HK-2 (cell line): Measurements from ENCODE around the gene ZNF536.
"Not testable (repeated sequence)": the region's sequence is repeated elsewhere in the genome, so short reads cannot be mapped to it uniquely, and the experiment has no call there.

Experiments used
- DNase-seq: peaks from one replicate; pipeline ENCODE4 v3.0.0-alpha.2; 2018; ENCODE audit not compliant: unreplicated experiment

ZNF536 gene

DNA sequence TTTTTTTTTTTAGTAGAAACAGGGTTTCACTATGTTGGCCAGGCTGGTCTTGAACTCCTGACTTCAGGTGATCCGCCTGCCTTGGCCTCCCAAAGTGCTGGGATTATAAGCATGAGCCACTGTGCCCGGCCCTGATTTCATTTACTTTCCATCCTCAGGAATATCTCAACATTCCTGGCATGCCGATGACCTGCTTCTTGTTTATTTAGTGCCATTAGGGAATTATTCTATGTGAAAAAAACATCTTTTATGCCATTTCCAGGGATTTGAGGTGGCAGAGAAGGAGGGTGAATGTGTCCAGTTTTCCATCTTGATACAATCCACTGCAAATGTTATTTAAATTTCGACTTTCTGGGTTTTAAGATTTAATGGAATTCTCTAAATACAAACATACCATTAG, 45.0 kb downstream of the ZNF536 start:
- DNase-seq, result not testable (repeated sequence)

DNA sequence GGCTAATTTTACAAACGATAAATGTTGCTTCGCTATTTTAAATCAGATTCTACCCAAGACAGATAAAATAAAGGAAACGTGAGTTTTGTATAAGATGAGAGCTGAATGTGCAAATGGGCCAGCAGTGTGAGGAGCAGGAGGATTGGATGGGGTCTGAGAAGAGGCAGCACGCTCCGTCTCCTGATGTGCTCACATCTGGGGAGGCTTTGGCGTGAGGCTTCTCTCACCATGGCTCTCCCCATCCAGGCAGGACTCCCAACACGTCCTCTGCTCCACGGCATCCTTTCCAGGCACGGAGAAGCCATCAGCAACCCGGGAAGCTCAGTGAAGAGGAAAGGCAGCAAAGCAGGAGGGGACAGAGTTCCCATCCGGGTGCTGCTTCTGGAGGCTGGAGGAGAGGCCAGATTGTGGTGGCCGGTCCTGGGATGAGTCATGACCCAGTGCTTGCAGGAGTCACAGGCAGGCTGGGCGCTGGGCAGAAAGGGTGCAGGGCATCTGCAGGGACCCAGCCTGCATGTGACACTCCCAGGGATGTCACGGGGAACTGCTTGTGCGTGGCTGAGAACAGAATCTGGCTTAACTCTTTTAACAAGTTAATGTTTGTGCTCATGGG, 47.5 kb downstream of the ZNF536 start:
- DNase-seq, result peak; percentile 18

DNA sequence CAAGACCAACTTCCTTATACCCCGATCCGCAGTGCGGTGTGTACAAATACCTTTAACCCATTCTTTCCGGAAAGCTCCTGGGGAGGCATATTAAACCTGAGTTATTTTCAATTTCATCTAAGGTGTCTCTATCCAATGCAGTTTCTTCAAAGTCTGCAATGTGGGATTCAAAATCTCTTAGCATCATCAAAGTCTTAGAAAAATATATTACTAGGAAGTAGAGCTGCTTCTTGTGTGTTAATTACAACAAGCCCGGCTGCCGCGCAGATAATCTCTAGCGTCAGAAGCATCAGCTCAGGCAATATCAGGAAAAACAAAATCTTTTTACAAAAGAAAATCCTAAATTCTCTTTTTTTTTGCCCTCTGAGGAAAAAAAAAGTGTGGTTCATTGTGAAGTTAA, 48.1 kb downstream of the ZNF536 start:
- no peak for DNase-seq

DNA sequence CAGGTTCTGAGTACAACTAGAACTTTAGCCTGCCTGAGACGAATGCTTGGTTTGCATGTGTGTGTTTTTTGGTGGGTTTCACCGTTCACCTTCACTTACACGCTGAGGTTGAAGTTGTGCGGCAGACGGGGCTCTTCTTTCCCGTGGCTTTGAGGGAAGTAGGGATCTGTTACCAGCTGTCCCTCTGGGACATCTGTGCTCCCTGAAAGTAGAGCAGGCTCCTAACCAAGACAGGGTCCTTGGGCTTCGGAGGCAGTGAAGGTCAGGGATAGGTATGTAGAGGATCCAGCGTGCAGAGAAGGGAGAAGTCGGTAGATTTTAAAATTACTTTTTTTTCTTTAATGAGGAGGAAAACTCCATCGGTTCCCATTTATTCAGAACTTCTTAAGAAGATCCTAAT, 48.7 kb downstream of the ZNF536 start:
- no peak for DNase-seq

DNA sequence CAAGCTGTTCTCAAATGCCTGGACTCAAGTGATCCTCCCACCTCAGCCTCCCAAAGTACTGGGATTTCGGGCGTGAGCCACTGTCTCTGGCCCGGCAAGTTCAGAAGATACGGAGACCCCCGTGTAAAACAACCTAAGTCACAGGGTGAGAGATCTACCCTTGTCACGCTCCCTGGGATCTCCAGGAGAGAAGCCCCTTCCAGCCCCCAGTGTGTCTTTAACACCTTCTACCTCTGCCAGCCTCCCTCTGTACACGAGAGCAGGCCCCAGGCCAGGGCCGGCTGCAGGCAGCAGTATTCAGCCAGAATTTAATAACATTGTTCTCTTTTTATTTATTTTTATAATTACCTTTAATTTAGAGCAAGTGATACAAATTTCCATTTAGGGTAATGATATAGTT, 49.4 kb downstream of the ZNF536 start:
- DNase-seq, result no peak

DNA sequence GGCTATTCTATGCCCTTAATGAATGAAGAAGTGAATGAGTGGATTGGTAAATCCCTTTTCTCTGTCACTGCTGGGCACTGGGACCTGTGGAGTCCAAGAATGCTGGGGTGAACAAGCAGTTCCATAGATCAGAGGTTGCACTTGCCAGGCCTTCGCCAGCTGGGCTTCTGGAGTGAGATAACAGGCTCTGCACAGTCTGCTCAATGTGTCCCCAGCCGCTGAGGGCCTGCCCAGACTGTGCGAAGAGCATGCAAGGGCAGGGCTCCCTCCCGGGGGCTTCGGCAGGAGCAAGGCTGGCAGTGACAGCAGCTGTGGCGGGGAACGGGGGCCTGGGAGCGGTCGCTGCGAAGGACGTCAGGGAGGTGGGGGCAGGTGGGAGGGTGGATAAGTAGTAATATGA, 51.3 kb downstream of the ZNF536 start:
- DNase-seq, result no peak

DNA sequence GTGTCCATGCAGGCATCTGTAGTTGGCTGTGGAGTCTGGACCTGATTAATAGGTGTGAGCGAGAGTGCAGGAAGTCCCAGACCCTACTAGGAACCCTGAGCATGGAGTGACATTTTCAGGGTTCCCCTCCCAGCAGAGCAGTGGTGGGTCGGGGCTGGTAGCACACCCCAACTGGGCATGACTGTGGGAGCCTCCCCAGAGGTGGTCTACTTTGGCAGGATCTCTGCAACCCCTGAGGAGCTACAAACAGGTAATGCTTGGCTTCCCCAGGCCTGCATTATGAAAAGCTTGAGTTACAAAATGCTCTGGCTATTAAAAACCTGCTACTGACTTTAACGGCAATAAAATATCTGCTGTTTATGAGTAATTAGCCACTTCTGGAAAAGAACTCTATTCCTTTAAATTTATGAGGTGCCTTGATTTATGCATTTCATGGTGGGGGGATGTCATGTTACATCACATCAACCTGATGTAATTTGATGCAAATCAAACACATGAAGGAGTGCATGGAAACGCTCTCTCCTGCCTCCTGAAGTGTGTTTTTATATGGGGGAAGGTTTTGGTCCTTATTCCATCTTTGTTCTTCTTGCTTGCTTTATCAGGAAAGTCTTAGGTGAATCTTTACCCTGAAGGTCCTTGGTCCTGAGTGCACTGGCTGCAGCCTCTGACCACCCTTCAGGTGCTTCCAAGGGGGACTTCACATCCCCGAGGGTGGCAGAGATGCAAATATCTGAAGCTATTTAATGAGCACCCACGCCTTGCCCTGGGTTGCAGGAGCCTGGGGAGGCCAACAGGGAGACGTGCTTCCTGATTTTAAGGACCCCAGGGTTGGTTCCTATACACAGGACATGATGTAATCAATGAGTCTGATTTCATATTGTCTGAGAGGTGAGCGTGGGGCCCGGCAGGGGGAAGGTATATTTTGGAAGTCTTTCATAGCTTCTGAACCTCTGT, 54.0 kb downstream of the ZNF536 start:
- no peak for DNase-seq

DNA sequence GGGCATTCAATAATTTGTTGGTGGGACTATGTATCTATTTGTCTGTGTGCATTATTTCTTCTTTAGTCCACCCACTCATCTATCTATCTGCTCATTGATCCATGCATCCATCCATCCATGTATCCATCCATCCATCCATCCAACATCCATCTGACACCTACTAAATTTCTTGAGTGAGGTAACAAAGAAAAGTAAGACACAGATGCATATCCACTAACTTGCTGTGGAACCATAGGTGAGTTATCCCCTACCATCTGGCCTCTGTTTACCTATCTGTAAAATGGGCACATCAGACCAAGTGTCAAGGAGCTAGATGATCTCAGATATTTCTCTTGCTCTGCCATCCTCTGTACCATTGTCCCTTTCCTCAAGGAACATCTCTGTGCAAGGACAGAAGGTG, 54.7 kb downstream of the ZNF536 start:
- DNase-seq, result no peak

DNA sequence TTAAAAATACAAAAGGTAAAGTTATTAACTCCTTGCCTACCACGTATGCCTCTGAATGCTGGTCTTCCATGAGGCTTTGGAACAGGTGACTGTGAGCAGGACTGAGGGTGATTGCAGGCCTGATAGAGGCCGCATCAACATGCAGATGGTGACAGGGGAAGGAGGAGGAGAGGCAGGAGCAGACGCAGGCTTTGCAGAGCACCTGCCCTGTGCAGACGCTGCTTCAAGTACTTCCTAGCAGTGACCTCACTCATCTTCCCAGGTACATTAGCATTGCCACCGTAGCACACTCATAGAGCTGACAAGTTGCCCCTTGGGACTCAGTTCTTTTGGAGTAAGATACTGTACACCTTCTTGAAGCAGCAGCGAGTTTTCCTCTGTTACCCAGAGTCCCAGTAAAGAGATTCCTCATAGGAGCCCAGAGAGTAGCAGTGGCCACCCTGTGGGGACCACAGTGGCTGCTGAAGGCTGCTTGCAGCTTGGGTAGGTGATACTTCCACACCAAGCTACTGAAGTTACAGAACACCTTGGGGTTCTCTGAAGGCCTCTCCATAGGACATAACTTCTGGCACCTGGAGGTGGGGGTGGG, 56.0 kb downstream of the ZNF536 start:
- no peak for DNase-seq

DNA sequence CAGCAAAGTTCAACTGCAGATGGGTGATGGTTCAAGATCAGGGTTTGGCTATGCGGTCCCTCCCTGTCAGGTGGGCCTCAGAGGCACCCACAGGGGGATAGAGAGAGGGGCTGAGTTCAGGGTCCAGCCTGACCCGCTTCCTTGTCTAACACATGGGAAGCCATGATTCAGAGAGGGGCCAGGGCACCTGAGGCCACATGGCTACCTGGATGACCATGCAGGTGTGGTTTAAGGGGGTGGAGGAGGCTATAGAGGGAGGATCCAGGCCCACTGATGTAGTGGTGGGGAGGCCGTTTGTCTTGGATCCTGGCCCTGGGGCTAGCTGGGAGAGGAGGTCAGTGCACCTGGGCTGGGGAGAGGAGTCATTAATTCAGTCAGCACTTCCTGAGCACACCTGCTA, 56.7 kb downstream of the ZNF536 start:
- DNase-seq, result no peak

DNA sequence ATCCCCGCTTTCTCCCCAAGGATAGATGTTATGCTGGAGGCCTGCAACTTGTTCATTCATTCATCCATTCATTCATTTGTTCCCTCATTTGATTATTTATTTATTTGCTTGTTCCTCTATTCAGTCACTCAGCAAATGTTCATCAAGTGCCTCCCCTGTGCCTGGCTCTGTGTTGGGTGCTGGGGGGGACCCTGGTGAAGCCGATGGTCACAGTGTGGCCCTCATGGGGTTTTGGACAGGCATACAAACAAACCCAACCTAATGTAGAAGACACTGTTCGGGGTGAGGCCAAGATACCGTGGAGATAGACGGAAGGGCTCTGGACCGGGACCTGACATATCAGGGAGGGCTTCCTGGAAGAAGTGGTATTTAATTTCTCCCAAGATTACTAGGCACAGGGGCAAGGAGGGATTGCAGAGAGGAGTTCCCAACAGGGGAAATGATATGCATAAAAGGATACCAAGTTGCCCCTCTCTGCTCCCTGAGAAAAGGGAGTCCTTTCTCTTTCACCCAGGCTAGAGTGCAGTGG, 58.1 kb downstream of the ZNF536 start:
- DNase-seq, result no peak

DNA sequence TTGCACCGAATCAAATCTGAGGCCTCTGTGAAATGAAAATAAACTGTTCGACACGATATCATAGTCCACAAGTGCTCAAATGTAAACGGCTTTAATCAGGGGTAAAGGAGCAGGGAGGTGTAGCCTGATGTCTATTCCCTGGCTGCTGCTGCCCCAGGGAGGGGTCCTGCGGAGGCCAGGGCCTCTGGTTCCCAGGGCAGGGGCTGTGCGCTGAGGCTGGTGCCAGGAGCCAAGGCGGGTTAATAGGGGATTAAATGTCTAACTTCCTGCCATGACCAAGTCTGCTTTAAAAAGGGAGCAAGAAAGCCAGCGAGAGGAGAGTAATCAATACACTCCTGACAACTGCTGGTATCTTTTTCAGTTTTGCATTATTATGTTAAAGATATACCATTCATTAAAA, 59.4 kb downstream of the ZNF536 start:
- DNase-seq, result no peak

DNA sequence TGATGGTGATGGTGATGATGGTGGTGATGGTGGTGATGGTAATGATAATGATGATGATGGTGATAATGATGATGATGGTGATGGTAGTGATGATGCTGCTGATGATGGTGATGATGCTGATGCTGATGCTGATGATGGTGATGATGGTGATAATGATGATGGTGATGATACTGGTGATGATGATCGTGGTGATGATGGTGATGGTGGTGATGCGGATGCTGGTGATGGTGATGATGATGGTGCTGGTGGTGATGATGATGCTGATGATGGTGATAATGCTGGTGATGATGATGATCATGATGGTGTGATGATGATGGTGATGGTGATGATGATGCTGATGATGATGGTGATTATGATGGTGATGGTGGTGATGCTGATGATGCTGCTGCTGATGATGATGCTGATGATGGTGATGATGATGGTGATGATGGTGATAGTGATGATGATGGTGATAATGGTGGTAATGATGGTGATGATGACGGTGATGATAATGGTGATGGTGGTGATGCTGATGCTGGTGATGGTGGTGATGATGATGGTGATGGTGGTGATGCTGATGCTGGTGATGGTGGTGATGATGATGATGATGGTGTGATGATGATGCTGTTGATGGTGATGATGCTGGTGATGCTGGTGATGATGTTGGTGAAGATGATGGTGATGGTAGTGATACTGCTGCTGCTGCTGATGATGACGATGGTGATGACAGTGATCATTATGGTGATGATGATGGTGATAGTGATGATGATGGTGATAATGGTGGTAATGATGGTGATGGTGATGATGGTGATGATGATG, 62.8 kb downstream of the ZNF536 start:
- no peak for DNase-seq

DNA sequence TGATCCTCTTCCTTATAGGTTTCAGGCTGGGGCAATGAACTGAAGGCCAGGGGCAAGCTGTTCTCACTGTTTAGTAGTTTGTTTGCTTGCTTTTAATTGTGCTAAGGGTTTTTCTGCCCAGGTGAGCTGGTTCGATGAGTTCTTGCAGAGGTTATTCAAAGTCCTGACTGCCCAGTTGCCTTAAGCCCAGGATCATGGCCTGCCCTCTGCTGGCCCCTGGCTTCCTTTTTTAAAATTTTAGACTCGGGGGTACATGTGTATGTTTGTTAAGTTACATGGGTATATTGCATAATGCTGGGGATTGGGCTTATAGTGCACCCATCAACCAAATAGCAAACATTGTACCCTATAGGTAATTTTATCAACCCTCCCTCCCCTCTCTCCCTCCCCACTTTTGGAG, 65.7 kb downstream of the ZNF536 start:
- DNase-seq, result no peak

DNA sequence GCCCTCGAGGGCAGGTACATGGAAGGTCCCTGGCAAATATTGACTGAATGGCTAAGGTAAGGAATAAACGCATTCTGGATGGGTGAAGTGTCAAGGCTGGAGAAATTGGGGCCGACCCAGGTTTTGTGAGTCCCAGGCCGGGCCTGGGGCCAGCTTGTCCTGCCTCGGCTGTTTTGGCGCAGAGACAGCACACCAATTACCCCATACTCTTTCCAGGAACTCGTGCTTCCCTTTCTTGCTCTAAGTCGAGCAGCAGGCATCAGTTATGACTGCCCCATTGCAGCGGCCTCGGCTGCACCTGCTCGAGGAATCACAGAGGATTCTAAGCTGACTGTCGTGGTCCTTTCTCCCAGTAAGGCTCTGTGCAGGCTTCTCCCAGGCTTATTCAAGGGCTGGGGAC, 67.1 kb downstream of the ZNF536 start:
- DNase-seq, result no peak

DNA sequence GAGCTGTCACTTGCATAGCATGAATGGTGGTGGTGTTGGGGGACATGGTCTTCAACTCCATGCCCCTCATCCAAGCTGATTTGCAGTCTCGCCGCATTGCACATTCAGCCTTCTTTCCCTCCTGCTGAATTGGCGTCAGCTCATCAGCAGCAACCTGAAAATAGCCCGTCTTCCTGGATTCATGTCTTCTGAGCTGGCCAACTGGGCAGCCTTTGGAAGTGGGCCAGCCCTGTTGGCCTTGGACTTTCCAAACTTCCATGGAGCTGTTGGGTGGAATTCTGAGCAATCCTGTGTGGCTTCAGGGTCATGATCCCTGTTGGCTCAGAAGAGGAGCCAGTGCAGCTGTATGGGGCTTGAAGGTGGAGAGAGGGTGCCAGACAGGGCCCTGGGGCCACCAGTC, 68.8 kb downstream of the ZNF536 start:
- DNase-seq, result no peak

DNA sequence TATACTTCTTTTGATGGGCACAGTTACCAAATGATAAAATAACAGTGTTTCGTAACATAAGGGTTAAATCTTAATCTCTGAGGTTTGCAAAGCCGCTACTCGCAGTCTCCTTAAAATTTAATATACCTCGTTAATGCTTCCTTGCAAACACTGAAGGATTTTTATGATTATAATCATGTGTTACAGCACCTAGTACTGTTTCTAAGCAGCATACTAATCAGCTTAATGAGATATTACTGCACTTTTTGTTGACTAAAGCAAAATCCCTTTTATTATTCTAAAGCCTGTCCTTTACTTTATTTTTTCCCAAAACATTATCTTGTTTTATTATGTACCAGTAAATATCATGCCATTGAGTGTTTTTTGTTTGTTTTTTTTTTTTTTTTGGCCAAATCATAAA, 70.5 kb downstream of the ZNF536 start:
- no peak for DNase-seq

DNA sequence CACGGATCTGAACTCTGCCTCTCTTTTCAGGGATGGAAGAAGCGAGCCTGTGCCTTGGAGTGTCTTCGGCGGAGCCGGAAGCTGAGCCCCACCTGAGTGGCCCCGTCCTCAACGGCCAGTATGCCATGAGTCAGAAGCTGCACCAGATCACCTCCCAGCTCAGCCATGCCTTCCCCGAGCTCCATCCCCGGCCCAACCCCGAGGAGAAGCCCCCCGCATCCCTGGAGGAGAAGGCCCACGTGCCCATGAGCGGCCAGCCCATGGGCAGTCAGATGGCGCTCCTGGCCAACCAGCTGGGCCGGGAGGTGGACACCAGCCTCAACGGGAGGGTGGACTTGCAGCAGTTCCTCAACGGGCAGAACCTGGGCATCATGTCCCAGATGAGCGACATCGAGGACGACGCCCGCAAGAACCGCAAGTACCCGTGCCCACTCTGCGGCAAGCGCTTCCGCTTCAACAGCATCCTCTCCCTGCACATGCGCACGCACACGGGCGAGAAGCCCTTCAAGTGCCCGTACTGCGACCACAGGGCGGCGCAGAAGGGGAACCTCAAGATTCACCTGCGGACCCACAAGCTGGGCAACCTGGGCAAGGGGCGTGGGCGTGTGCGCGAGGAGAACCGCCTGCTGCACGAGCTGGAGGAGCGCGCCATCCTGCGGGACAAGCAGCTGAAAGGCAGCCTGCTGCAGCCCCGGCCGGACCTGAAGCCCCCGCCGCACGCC, 71.5 kb downstream of the ZNF536 start:
- no peak for DNase-seq

DNA sequence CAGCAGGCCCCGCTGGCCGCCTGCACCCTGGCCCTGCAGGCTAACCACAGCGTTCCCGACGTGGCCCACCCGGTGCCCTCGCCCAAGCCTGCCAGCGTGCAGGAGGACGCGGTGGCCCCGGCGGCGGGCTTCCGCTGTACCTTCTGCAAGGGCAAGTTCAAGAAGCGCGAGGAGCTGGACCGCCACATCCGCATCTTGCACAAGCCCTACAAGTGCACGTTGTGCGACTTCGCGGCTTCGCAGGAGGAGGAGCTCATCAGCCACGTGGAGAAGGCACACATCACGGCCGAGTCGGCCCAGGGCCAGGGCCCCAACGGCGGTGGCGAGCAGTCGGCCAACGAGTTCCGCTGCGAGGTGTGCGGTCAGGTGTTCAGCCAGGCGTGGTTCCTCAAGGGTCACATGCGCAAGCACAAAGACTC, 72.1 kb downstream of the ZNF536 start:
- DNase-seq, result no peak

DNA sequence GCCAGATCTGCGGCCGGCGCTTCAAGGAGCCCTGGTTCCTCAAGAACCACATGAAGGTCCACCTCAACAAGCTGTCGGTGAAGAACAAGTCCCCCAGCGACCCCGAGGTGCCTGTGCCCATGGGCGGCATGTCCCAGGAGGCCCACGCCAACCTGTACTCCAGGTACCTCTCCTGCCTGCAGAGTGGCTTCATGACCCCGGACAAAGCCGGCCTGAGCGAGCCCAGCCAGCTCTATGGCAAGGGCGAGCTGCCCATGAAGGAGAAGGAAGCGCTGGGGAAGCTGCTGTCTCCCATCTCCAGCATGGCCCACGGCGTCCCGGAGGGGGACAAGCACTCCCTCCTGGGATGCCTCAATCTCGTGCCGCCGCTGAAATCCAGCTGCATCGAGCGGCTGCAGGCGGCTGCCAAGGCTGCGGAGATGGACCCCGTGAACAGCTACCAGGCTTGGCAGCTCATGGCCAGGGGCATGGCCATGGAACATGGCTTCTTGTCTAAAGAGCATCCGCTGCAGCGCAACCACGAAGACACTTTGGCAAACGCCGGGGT, 72.6 kb downstream of the ZNF536 start:
- no peak for DNase-seq

DNA sequence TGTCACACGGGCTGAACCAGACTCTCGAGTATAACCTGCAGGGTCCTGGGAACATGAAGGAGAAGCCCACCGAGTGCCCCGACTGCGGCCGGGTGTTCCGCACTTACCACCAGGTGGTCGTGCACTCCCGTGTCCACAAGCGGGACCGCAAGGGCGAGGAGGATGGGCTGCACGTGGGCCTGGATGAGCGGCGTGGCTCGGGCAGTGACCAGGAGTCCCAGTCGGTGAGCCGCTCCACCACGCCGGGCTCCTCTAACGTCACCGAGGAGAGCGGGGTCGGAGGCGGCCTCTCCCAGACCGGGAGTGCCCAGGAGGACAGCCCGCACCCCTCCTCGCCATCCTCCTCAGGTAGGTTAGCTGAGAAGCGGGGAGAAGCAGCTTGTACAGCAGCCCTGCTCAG, 73.2 kb downstream of the ZNF536 start:
- no peak for DNase-seq
